ENCODE data around the gene SEC22C. TPM values are rescaled to one million over a fixed set of nuclear protein-coding genes. Genes with fewer than 3 reads are reported as not detected.

The SEC22C gene
- total RNA-seq, 3 donors from 2014 or later = 9.3 to 34.2 (median 18.3) TPM

DNA sequence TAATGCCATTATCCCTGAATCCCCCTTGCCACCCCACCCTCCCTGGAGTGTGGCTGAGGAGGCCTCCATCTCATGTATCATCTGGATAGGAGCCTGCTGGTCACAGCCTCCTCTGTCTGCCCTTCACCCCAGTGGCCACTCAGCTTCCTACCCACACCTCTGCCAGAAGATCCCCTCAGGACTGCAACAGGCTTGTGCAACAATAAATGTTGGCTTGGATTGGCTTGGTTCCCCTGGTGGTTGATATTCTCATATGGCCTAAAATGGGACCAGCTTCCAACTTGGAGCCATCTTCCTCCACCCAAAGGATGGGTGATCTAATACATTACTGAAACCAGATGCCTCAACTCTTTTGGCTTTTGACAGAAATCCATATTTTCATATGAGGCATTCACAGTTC lies 44.4 kb downstream of the SEC22C start:
- DNase-seq = no peak
- peaks cover 4% of the 10 kb centered on the region for H3K4me1 ChIP-seq (ENCODE audit: low read depth)
- intact Hi-C loops (cut with DNase I, micrococcal nuclease) = loop anchor here in 1 of 2 donors (5.0 kb wide), 1 partner anchor 40 kb away; no protein-coding TSS in a partner anchor
- TF ChIP-seq, protein P1, sequence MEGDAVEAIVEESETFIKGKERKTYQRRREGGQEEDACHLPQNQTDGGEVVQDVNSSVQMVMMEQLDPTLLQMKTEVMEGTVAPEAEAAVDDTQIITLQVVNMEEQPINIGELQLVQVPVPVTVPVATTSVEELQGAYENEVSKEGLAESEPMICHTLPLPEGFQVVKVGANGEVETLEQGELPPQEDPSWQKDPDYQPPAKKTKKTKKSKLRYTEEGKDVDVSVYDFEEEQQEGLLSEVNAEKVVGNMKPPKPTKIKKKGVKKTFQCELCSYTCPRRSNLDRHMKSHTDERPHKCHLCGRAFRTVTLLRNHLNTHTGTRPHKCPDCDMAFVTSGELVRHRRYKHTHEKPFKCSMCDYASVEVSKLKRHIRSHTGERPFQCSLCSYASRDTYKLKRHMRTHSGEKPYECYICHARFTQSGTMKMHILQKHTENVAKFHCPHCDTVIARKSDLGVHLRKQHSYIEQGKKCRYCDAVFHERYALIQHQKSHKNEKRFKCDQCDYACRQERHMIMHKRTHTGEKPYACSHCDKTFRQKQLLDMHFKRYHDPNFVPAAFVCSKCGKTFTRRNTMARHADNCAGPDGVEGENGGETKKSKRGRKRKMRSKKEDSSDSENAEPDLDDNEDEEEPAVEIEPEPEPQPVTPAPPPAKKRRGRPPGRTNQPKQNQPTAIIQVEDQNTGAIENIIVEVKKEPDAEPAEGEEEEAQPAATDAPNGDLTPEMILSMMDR (IDR thresholded peaks at IDR 0.05) = no peak
- no peak for ATAC-seq
- no peaks in the 10 kb centered on the region for H3K9me3 ChIP-seq
- H3K4me3 ChIP-seq = no peak overlapping the region
- no peaks in the 10 kb centered on the region for H3K36me3 ChIP-seq (ENCODE audit: low read depth)

DNA sequence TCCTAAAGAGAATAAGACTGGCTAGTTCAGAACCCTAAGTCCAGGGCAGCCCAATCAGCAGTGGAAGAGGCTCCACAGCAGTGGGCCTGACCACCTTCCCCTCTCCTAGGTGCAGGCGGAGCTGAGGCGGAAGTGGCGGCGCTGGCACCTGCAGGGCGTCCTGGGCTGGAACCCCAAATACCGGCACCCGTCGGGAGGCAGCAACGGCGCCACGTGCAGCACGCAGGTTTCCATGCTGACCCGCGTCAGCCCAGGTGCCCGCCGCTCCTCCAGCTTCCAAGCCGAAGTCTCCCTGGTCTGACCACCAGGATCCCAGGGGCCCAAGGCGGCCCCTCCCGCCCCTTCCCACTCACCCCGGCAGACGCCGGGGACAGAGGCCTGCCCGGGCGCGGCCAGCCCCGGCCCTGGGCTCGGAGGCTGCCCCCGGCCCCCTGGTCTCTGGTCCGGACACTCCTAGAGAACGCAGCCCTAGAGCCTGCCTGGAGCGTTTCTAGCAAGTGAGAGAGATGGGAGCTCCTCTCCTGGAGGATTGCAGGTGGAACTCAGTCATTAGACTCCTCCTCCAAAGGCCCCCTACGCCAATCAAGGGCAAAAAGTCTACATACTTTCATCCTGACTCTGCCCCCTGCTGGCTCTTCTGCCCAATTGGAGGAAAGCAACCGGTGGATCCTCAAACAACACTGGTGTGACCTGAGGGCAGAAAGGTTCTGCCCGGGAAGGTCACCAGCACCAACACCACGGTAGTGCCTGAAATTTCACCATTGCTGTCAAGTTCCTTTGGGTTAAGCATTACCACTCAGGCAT lies 45.6 kb downstream of the SEC22C start:
- peak; percentile 53 for ATAC-seq
- H3K36me3 ChIP-seq (ENCODE audit: low read depth) = no peaks in the 10 kb centered on the region
- H3K4me1 ChIP-seq (ENCODE audit: low read depth) = peaks cover 4% of the 10 kb centered on the region
- intact Hi-C loops (cut with DNase I, micrococcal nuclease) = loop anchor here in 1 of 2 donors (5.0 kb wide), 1 partner anchor 39 kb away; no protein-coding TSS in a partner anchor
- no peaks in the 10 kb centered on the region for H3K9me3 ChIP-seq
- TF ChIP-seq, protein P1 (IDR thresholded peaks at IDR 0.05) = peak; percentile 46
- no peak overlapping the region for H3K4me3 ChIP-seq
- peak in 1 of 3 donors; percentile 73 for DNase-seq

DNA sequence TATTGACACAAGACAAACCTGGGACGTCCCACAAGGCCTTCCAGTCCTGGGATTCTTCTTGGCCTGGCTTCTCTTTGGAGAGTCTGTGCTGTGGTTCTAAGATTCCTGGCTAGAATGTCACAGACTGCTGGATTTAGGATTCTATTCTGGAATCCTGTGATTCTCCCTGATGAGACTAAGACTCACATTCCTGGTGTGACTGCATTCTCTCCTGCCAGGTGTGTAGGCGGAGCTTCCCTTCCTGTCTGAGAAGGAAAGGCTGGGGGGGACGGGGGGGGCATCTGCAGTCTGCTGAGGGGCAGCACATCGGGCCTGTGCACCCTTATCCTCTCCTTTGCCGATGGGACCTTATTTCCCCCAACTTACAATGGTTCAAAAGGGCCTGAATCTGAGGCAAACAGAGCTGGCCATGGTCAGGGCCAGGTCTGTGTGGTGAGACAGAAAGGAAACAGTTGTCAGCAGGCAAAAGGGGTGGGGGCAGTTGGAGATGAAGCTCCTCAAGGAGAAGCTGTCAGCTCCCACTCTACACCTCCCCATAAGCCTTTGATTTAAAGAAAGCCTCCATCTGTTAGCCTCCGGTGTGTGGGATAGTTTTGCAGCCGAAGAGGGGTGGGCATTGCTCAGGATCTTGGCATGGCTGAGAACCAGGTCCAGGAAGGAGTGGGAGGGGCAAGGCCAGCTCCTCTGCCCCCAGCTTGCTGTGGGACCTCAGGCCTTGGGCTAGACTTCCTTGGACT lies 48.4 kb downstream of the SEC22C start:
- DNase-seq = no peak
- Histone ChIP-seq H3K4me1 (ENCODE audit: low read depth) (no peaks in the 10 kb centered on the region), H3K9me3 (no peaks in the 10 kb centered on the region), H3K4me3 (no peak overlapping the region), H3K36me3 (ENCODE audit: low read depth) (no peaks in the 10 kb centered on the region)
- intact Hi-C loops (cut with DNase I, micrococcal nuclease) = no loop called here
- TF ChIP-seq, protein P1 (IDR thresholded peaks at IDR 0.05) = no peak
- no peak for ATAC-seq

DNA sequence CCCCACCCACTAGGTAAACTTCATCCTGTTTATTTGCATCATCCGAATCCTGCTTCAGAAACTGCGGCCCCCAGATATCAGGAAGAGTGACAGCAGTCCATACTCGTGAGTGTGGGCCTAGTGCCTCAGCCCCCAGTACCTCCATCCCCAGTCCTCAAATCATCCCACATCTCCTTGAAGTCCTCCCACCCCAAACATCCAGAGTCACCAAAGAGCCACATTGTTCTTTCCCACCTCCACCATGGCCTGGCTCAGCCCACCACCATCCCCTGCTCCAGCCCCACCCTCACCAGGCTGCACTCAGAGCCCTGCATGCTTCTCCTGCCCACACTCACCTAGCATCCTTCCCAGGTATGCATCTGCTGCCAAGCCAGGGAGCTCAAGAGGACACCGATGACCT lies 49.5 kb downstream of the SEC22C start:
- H3K4me1 ChIP-seq (ENCODE audit: low read depth) = no peaks in the 10 kb centered on the region
- H3K4me3 ChIP-seq = no peak overlapping the region
- TF ChIP-seq, protein P1 (IDR thresholded peaks at IDR 0.05) = no peak
- no peaks in the 10 kb centered on the region for H3K36me3 ChIP-seq (ENCODE audit: low read depth)
- no peak for ATAC-seq
- intact Hi-C loops (cut with DNase I, micrococcal nuclease) = no loop called here
- no peaks in the 10 kb centered on the region for H3K9me3 ChIP-seq
- DNase-seq = no peak

DNA sequence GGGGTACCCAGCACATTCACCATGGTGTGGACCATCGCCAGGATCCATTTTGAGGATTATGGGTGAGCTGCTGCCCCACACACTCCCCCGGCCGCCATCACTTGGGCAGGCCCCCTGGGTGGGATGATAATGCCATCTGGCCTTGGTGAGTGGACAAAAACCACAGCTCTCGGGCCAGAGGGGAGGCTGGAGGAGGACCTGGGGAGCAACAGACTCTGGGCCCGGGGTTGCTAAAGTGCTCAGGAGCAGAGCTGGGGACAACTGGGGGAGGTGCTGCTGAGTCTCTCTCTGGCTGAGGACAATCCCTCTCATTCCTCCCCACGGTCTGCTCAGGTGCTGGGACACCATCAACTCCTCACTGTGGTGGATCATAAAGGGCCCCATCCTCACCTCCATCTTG lies 50.3 kb downstream of the SEC22C start:
- ATAC-seq (no peak), DNase-seq (no peak)
- Histone ChIP-seq H3K4me1 (ENCODE audit: low read depth) (no peaks in the 10 kb centered on the region), H3K9me3 (no peaks in the 10 kb centered on the region), H3K4me3 (no peak overlapping the region), H3K36me3 (ENCODE audit: low read depth) (no peaks in the 10 kb centered on the region)
- intact Hi-C loops (cut with DNase I, micrococcal nuclease) = no loop called here
- TF ChIP-seq, protein P1 (IDR thresholded peaks at IDR 0.05) = no peak
